ENCODE results near the gene PCDH17. TPM values are rescaled to one million over a fixed set of nuclear protein-coding genes. Genes with fewer than 3 reads are reported as not detected.

Gene PCDH17
- polyA plus RNA-seq, 2 of the 4 experiments (the other 2 are of a cell fraction): 0.01 to 0.27 TPM

DNA sequence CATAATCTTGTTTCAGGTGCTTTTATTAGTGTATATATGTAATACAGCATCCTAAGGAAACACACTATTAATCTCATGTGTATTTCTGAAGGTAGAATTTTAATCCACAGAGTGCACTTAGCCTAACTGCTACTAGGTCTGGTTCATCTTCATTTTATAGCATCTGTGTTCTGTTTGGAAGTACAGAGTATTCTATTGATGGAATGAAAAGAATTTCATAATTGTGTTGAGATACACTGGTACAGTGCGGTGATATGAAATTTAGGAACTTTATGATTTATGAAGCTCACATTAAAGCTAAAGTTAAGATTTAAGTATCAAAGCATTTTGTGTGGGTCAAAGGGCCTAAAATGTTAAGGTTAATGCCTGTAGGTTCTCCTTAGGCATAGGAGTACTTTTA lies 6.0 kb downstream of the PCDH17 start:
- ATAC-seq (no peak), FAIRE-seq (no peak), DNase-seq (ENCODE audit: low read depth in 1 of 2, low spot score in 1 of 2) (no peak)
- ChIA-PET CTCF (no interaction called here), POLR2A (no interaction called here)
- Histone ChIP-seq H3K4me2 (no peak overlapping the region), H3K27ac (no peak overlapping the region), H3K4me1 (no peaks in the 10 kb centered on the region), H3K4me3 (no peak overlapping the region), H3K9me3 (no peaks in the 10 kb centered on the region)
- 18% methylated on average over 1 of the region's 1 CpG for WGBS (ENCODE audit: missing lambda C conversion rate)
- TF ChIP-seq CHD2 (IDR thresholded peaks at IDR 0.05; ENCODE audit: low read length, partially characterized antibody): no peak
- no peak for TF ChIP-seq CBX8 (IDR thresholded peaks at IDR 0.05)
- no peak for TF ChIP-seq HDAC2 (IDR thresholded peaks at IDR 0.05)
- TF ChIP-seq, protein P1, sequence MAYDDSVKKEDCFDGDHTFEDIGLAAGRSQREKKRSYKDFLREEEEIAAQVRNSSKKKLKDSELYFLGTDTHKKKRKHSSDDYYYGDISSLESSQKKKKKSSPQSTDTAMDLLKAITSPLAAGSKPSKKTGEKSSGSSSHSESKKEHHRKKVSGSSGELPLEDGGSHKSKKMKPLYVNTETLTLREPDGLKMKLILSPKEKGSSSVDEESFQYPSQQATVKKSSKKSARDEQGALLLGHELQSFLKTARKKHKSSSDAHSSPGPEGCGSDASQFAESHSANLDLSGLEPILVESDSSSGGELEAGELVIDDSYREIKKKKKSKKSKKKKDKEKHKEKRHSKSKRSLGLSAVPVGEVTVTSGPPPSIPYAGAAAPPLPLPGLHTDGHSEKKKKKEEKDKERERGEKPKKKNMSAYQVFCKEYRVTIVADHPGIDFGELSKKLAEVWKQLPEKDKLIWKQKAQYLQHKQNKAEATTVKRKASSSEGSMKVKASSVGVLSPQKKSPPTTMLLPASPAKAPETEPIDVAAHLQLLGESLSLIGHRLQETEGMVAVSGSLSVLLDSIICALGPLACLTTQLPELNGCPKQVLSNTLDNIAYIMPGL (CRISPR knock-in tag; IDR thresholded peaks at IDR 0.05; ENCODE audit: borderline replicate concordance): no peak
- TF ChIP-seq RAD21 (conservative IDR thresholded peaks at IDR 0.05 in 1 of 2, IDR thresholded peaks at IDR 0.05 in 1 of 2): no peak
- TF ChIP-seq NFE2L2 (conservative IDR thresholded peaks at IDR 0.05; ENCODE audit: low read length): no peak
- no peak for TF ChIP-seq RARB (CRISPR knock-in tag; IDR thresholded peaks at IDR 0.05)
- no peak for TF ChIP-seq EHMT2 (IDR thresholded peaks at IDR 0.05; ENCODE audit: low read depth)
- no peak for TF ChIP-seq NR3C1 (IDR thresholded peaks at IDR 0.05)
- no peak for TF ChIP-seq PHF8 (IDR thresholded peaks at IDR 0.05; ENCODE audit: borderline replicate concordance, low read depth)
- no peak for TF ChIP-seq CEBPB (IDR thresholded peaks at IDR 0.05)
- no peak for TF ChIP-seq MAX (IDR thresholded peaks at IDR 0.05)
- TF ChIP-seq RCOR1 (IDR thresholded peaks at IDR 0.05; ENCODE audit: low read depth, low read length): no peak
- TF ChIP-seq ATOH8 (CRISPR knock-in tag; IDR thresholded peaks at IDR 0.05; ENCODE audit: low read depth): no peak
- no peak for TF ChIP-seq KDM5A (IDR thresholded peaks at IDR 0.05)
- TF ChIP-seq FOSB (CRISPR knock-in tag; IDR thresholded peaks at IDR 0.05): no peak
- no peak for TF ChIP-seq MAZ (IDR thresholded peaks at IDR 0.05; ENCODE audit: borderline replicate concordance, low read depth, low read length)
- no peak for TF ChIP-seq CTCF (IDR thresholded peaks at IDR 0.05)
- TF ChIP-seq CBX2 (IDR thresholded peaks at IDR 0.05; ENCODE audit: borderline replicate concordance, low read depth): no peak
- TF ChIP-seq MYC (IDR thresholded peaks at IDR 0.05; ENCODE audit: borderline replicate concordance, low read length): no peak

DNA sequence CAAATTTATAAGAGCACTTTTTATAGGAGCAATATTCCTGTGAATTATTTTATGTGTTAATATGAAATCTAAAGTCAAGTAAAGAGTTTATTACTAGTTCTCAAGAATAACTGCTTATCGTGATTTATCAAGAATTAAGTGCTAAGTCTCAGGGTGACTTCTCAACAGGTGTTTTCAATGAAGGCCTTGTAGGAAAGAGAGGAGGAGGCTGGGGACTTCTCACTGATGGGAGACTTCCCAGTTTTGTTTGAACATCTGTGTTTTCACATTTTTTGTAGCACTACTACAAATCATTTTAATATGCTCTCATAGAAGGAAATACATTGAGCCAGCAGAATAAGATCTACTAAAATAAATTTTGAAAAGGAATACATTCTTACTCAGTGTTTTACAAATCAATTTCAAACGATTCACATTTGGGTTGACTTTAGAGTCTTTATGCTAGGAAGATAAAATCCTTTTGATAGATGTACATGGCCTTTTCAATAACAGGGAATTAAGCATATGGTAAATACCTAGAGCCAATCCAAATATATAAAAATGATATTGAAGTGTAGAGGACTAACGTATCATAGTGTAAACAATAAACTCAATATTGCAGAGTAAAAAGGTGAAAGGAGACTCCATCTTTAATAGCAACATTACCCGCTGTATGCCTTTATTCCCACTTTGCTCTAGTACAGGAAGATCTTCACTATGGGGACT lies 6.8 kb downstream of the PCDH17 start:
- ChIA-PET CTCF (no interaction called here), POLR2A (no interaction called here)
- DNase-seq (ENCODE audit: low read depth in 1 of 2, low spot score in 1 of 2): no peak
- ATAC-seq: no peak
- WGBS (ENCODE audit: missing lambda C conversion rate): 29% methylated on average over 4 of the region's 4 CpGs
- Histone ChIP-seq H3K4me2 (no peak overlapping the region), H3K9me3 (no peaks in the 10 kb centered on the region), H3K4me1 (no peaks in the 10 kb centered on the region), H3K27ac (no peak overlapping the region), H3K4me3 (no peak overlapping the region)
- FAIRE-seq: no peak
- TF ChIP-seq HES2 (IDR thresholded peaks at IDR 0.05): no peak
- TF ChIP-seq HOXB5 (CRISPR knock-in tag; IDR thresholded peaks at IDR 0.05): no peak
- TF ChIP-seq JUN (IDR thresholded peaks at IDR 0.05): no peak
- TF ChIP-seq HOXB13 (CRISPR knock-in tag; IDR thresholded peaks at IDR 0.05; ENCODE audit: low read depth): no peak
- TF ChIP-seq BCL3 (IDR thresholded peaks at IDR 0.05): no peak
- TF ChIP-seq FOXS1 (CRISPR knock-in tag; IDR thresholded peaks at IDR 0.05): no peak
- TF ChIP-seq POLR2AphosphoS2 (conservative IDR thresholded peaks at IDR 0.05; ENCODE audit: low read length): no peak
- TF ChIP-seq RAD21 (conservative IDR thresholded peaks at IDR 0.05 in 1 of 2, IDR thresholded peaks at IDR 0.05 in 1 of 2): no peak
- no peak for TF ChIP-seq JUNB (IDR thresholded peaks at IDR 0.05)
- TF ChIP-seq ATOH8 (CRISPR knock-in tag; IDR thresholded peaks at IDR 0.05; ENCODE audit: low read depth): no peak
- TF ChIP-seq, protein P2, sequence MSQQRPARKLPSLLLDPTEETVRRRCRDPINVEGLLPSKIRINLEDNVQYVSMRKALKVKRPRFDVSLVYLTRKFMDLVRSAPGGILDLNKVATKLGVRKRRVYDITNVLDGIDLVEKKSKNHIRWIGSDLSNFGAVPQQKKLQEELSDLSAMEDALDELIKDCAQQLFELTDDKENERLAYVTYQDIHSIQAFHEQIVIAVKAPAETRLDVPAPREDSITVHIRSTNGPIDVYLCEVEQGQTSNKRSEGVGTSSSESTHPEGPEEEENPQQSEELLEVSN (IDR thresholded peaks at IDR 0.05; ENCODE audit: borderline replicate concordance, low read depth): no peak

Data from A549 (cell line).